NT2/D1 (cell line): ENCODE results near the gene ANGEL1.

Experiments used
- YY1 ChIP-seq: IDR thresholded peaks from 2 replicates; pipeline ENCODE4 v1.6.1; 2011; ENCODE audit not compliant: insufficient read length, insufficient read depth
- ZNF274 ChIP-seq: IDR thresholded peaks from 2 replicates; pipeline ENCODE4 v1.6.1; 2011; ENCODE audit warnings: mild to moderate bottlenecking, low read depth, low read length

DNA sequence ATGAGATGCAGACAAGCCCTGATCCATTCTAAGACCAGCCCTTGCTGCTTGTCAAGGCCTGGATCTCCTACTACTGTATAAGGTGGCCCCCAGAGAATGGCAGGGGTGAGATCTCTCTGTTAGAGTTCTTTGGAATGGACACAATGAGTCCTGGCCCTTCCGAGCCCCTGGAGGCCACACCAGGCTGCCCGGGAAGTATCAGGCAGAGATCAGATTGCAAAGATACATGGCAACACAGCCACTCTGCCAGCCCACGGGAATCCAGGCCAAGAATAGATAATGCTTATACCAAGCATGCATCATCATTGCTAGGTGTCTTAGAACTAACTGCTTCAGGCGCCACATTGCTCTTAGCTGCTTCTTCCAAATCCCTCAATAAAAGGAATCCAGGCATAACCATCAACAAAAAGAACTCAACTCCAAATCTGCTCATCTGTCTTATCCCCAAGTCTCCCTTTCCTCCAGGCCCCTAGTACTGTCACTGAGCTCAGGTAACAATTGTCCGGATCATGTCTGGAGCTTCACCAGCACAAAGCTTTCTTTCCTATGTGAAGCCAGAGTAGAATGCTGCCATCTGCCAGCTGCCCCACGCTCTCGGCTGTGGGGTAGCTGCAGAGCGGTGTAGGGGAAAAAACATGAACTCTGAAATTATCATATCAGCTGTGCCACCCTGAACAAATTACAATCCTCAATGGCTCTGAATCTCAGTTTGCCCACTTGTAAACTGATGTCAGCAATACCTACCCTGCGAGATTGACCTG is 56.9 kb downstream of the ANGEL1 start:
- TF ChIP-seq ZNF274: no peak
- TF ChIP-seq YY1: no peak
